ENCODE data around the gene TRH.
"Not testable (repeated sequence)": the region's sequence is repeated elsewhere in the genome, so short reads cannot be mapped to it uniquely, and the experiment has no call there.

TRH gene

GRCh38 chr3:129966876-129967275, 7.6 kb upstream of the TRH start:
- DNase-seq, result peak; percentile 96

GRCh38 chr3:129967761-129968160, 6.8 kb upstream of the TRH start:
- peak; percentile 48 for DNase-seq

GRCh38 chr3:129971351-129972052, 3.0 kb upstream of the TRH start:
- no peak for DNase-seq

DNA sequence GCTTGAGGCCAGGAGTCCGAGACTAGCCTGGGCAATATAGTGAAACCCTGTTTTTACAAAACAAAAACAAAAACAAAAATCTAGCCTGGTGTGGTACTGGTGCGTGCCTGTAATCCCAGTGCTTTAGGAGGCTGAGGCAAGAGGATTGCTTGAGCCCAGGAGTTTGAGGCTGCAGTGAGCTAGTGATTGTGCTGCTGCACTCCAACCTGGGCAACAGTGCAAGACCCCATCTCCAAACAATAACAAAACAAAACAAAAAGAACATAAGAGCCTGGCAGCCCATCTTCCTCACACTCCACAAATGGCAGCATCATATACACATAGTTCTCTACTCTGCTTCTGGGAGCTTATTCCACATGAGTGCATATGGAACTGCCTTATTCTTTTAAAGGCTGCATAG, 2.2 kb upstream of the TRH start:
- no peak for DNase-seq

DNA sequence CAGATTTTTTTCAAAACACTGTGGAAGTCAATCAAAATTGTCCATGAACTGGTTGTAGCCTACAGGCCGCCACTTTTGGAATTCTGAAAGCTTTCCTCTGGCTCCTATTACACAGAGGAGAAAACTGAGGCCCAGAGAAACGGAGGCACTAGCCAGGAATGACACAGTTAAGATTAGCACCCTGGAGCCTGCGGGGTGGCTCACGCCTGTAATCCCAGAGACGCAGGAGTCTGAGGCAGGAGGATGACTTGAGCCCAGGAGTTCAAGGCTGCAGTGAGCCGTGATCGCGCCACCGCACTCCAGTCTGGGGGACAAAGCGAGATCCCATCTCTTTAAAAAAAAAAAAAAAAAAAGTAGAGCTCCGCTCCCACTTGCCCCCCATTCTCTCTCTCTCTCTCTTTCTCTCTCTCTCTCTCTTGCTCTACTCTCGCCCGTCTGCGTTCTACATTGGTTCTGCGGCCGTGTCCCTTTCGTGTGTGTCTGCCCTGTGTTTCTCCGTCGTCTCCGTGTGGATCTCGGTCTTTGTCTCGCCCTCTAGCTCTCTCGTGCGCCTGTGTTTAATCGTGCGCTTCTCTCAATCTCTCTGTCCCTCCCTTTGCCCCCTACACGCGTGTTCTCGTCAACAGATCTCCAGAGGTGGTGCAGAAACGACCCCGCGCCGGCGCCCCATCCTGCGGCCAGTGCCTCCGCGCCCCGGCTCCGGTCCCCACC, 512 bp upstream of the TRH start:
- DNase-seq, result peak; percentile 76

DNA sequence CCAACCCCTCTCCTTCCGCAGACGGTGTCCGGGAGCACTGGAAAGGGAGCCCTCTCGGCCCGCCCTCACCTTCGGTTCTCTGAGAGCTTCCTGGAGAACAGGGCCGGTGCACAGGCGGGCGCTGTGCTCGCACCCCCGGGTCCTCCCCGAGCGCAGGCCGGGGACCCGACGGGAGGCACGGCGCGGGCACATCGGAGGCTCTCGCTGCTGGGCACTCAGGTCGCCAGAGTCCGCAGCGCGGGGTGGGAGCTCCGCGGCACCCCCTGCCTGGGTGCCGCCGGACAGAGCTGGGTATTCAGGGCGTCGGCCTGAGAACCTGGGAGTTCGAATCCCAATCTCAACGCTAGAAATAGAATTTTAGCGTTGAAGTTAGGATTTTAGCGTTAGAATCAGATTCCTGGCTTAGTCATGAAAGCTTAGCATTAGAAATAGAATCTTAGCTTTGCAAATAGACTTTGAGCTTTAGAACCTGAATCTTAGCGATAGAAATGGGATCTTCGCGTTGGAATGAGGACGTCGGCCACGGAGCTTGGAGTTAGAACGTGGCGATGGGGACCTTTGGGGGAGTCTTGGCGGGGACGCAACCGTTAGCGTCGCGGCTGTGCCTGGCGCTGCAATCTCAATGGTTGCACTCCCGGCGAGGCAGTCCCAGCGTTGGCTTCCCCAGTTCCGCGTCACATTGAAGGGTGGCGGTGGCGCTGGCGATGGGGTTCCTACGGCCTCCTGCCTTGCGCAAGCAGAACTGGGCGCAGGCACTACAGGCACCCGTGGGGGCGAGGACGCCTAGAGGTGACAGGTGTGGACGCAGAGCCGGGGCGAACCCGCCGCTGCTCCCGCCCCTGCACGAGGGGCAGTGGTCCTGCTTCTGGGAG, 549 bp downstream of the TRH start:
- DNase-seq, result peak; percentile 74

DNA sequence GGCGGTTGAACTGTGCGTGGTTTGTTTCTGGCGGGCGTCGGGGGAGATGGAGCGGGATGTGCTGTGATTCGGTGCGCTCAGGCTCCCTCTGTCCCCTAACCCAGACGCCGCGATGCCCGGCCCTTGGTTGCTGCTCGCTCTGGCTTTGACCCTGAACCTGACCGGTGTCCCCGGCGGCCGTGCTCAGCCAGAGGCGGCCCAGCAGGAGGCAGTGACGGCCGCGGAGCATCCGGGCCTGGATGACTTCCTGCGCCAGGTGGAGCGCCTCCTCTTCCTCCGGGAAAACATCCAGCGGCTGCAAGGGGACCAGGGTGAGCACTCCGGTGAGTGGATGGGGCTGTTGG, 1.2 kb downstream of the TRH start:
- no peak for DNase-seq

DNA sequence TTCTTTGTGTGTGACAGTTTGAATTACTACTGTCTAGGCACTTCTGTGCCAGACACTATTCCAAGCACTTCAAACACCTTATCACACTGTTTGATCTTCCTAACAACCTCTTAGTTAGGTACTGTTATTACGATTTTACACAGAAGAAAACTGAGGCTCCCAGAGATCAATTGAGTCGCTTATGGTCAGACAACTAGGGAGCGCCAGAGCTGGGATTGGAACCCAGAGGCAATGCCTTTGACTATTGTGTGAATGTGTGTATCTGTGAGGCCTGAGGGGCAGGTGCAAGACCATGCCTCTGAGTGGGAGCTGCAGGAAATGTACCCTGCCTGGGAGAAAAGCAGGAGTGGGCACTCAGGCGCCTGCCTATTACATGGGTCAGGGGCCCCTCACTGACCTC, 1.8 kb downstream of the TRH start:
- peak; percentile 66 for DNase-seq

- no peak for DNase-seq
Measured at GRCh38 chr3:129978123-129978522, 3.6 kb downstream of the TRH start.

GRCh38 chr3:129979905-129980304, 5.4 kb downstream of the TRH start:
- no peak for DNase-seq

DNA sequence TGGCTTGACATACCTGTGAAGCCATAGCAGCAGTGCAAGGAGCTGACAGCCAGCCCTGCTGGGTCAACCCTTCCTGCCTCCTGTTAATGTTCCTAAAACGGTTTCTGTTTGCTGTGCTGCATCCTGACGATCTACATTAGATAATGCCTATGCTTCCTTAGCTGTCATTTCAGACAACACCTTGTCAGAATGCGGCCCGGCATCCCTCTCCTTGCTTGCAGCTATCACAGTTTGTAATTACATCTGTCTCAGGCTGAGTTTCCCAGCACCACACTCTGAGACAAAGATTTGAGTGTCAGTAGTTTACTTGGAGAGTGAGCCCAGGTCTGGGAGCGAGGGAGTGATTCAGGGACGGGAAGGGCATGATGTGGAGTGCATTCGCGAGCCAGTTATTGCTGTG, 9.0 kb downstream of the TRH start:
- DNase-seq, result no peak

DNA sequence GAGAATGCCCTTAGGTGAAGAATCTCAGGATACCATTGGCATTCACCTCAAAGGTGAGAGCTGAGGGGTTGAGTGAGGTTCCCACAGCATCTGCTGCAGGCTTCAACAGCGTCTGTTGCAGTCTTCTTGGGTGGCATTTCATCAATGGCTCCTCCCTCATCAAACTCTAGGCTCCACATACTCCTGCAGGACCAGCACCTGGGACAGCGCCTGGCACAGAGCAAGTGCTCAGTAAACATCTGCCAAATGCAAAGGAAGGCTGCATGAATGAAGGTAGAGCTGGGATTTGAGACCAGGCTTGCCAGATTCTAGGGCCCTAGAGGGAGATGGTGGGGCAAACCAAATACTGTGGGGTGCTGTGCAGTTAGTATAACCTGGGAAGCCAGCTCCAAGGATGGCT, 9.6 kb downstream of the TRH start:
- DNase-seq, result no peak

DNA sequence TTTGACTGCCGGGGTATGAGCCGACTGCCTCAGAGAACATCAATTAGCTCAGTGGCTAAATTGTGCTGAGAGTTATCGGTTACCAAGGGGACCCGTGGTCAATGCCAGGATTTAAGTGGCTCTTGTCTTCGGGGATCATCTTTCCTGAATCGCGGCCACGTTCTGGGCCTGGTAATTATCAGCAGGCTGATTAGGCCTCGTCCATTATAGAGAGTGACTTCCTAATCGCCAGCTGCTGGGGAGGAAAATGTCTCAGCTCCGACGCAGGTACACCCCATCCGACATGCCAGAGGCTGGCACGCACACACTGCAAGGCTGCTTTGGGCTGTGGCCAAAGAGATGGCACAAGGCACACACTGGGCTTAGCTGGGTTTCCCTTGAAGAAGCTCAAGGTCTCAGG, 10.6 kb downstream of the TRH start:
- peak; percentile 44 for DNase-seq

DNA sequence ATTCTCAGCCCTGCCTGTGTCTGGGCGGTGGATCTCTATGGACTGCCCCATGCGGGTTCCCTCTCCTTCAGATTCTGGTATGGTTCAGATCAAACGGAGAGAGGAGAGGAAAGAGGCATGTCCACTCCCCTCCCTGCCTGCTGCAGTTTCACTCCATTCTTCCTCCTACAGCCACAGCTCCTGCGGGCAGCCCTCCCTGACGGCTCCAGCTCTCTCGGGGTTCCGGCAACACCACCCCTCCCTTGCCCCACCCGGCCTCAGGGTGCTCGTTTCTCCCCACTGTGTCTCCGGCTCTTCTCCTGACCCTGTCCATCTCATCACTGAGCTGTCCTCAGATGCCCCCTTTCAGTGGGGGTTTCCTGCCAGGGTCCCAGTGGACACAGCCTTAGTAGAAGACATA, 13.9 kb downstream of the TRH start:
- peak; percentile 2 for DNase-seq

DNA sequence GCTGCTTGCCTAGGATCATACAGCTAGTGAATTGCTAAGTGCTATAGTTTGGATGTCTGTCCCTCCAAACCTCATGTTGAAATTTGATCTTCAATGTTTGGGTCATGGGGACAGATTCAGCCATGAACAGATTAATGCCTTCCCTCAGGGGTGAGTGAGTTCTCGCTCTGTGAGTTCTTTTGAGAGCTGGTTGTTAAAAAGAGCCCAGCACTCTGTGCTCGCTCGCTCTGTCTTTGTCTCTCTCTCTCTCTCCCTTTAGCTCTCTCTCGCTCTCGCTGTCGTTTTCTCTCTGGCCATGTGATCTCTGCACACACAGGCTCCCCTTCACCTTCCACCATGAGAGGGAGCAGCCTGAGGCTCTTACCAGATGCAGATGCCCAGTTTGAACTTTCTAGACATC, 14.9 kb downstream of the TRH start:
- DNase-seq, result peak; percentile 61

- DNase-seq, result peak; percentile 86
Measured at GRCh38 chr3:129992781-129993180, 18.3 kb downstream of the TRH start.

GRCh38 chr3:129994883-129995559, 20.5 kb downstream of the TRH start:
- DNase-seq, result peak; percentile 71

DNA sequence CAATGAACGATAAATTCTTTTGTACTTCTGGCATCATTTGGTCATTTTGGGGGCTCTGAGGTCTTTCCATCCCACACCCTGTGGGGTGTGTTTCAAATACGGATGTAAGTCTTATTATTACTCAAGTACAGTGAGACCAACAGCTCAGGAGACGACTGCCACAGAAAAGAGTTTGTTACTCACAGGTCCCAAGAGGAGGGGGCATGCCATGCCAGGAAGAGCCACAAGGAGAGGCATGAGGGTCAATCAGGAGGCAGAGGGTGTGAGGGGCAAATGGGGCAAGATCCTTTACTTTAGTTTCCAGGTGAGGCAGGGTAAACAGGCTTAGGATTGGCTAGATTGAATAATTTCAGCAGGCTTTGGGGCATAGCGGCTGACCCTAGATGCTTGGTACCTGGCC, 21.6 kb downstream of the TRH start:
- no peak for DNase-seq

- DNase-seq, result not testable (repeated sequence)
Measured at GRCh38 chr3:129999176-129999575, 24.7 kb downstream of the TRH start.

GRCh38 chr3:130002666-130003598, 28.4 kb downstream of the TRH start:
- DNase-seq, result peak; percentile 82

DNA sequence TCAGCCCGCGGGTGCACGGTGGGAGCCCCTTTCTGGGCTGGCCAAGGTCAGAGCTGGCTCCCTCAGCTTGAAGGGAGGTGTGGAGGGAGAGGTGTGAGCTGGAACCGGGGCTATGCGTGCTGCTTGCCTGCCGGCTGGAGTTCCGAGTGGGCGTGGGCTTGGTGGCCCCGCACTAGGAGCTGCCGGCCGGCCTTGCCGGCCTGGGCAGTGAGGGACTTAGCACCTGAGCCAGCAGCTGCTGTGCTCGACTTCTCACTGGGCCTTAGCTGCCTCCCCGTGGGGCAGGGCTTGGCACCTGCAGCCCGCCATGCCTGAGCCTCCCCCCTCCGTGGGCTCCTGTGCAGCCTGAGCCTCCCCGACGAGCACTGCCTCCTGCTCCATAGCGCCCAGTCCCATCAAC, 36.0 kb downstream of the TRH start:
- no peak for DNase-seq

- not testable (repeated sequence) for DNase-seq
Measured at GRCh38 chr3:130012108-130012507, 37.6 kb downstream of the TRH start.
